ENCODE data around the gene YARS2.
"Not testable (repeated sequence)": the region's sequence is repeated elsewhere in the genome, so short reads cannot be mapped to it uniquely, and the experiment has no call there.

The YARS2 gene

GRCh38 chr12:32743264-32743663, 12.4 kb downstream of the YARS2 start:
- no peak for DNase-seq

DNA sequence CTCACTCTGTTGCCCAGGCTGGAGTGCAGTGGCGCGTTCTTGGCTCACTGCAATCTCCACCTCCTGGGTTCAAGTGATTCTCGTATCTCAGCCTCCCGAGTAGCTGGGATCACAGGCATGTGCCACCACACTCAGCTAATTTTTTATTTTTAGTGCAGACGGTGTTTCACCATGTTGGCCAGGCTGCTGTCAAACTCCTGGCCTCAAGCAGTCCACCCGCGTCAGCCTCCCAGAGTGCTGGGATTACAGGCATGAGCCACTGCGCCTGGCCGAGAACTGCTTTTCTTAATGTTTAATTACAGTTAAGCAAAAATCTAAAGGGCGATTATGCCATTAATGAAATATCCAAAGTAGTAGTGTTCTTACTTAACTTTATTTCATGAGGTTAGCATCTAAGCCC, 13.6 kb downstream of the YARS2 start:
- no peak for DNase-seq

GRCh38 chr12:32739279-32739678, 16.4 kb downstream of the YARS2 start:
- no peak for DNase-seq

DNA sequence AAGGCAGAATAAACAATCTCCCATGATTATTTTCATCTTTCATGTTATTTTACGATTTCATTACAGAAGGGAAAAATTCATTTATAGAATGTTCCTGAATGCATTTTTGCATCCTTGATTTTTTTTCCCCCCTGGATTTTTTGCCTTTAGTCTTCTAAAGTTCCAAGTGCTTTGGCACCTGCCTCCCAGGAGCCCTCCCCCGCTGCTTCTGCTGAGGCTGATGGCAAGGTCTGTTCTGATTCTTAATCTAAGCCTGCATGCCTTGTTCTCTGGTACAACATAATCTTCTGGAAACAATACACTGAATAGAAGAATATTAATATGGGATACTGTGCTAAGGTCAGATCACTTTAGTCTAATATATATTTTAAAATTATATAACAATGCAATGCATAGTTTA, 18.0 kb downstream of the YARS2 start:
- DNase-seq: no peak

DNA sequence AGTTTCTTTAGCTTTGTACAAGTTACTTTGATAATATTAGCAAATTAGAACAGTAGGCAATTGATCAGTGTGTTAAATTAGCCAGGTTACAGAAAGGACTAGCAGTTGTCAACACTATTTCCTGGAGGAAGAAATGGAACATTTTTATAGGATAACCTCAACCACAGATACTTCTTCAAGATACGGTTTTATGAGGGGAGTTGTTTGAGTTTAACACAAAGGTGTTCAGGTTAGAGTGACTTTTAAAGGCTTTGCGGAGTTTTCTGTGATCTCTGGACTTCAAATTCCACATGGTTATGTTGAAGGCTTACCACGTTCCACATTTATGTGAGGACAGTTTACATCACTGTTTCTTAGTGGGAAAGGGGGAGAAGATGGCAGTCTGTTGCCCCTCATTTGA, 19.3 kb downstream of the YARS2 start:
- DNase-seq: no peak

GRCh38 chr12:32734952-32735351, 20.7 kb downstream of the YARS2 start:
- no peak for DNase-seq

DNA sequence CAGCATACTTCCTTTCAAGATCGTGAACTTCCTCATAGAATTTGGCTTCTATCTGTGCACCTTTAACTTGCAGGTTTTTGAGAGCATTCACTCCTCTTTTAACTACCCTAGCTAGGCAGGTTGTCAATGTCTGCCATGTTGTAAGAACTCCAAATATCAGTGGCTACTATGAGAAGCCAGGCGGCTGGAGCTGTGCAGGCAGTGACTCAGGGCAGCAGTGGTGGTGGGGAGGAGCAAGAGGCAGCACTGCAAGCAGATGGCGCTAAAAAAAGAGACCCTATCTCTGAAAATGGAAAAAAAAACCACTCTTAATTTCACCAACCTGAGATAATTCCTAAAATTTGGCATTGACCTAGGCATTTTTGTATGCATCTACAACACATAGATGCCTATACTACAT, 28.5 kb downstream of the YARS2 start:
- DNase-seq: no peak

- no peak for DNase-seq
These were observed 29.4 kb downstream of the YARS2 start for GRCh38 chr12:32726286-32726685.

GRCh38 chr12:32725308-32725707, 30.4 kb downstream of the YARS2 start:
- DNase-seq: not testable (repeated sequence)

GRCh38 chr12:32718926-32719325, 36.8 kb downstream of the YARS2 start:
- no peak for DNase-seq

GRCh38 chr12:32714772-32715171, 40.9 kb downstream of the YARS2 start:
- DNase-seq: no peak

DNA sequence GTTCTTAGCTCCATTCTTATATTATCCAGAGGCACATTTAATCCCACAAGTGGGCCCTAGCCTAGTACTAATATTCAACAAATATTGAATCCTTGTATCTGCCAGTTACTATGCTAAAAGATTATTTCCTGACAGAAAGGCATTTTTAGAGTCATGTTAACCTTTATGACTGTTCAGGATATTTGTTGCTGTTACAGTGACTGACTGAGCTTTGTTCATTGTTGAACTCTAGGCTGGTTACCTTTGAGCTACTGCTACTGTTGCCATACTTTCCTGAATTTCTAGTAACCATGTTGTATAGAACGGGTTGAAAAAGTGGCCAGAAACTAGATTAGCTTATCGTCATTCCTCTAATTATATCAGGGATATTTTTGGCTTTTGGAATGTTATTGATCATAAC, 46.8 kb downstream of the YARS2 start:
- no peak for DNase-seq

DNA sequence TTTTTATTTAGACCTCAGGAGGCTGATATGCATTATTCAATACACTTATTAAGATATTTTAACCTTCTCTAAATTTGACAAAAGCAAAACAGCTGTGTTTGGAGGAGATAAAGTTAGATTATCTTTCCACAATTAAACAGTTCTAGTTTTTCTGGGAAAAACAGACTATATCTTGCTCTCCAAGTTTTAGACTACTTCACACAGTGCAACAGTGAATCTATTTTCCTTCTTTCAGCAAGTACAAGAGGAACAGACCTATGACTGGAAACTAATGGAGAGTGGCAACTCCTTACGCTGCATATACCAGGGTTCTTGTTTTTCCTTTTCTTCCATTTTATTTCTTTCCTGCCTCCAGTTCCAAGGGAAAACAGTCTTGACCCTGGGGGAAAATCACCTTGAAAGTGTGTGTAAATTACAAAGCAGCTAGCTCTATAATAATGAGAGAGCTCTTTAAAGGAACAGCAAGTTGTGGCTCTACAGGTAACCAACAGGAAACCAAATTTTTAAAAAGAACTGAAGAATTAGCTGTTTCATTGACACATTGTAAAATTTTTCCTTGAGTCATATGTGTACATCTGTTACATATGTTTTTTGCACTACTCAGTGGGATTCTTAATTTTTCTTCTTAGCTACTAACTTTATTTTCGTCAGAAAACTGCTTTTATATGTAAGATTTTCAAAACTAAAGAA, 49.2 kb downstream of the YARS2 start:
- DNase-seq: no peak

DNA sequence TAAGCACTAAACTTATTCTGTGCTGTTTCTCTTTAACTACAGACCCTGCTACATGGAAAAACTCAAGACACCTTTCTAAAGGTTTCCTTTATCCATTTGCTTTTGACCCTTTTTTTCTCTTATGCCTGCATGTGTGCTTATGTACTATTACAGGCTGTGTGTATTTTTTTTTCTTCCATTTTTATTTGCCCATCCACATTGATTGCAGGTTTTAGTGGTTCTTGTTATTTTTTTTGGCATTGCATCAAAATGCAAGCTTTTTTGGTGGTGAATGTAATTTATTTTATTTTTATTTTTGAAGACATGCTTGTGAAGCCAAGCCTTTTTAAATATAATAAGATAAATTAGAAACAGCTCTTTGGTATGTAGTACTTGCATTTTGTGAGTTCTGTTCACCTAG, 49.9 kb downstream of the YARS2 start:
- no peak for DNase-seq

- DNase-seq: no peak
These were observed 52.8 kb downstream of the YARS2 start for GRCh38 chr12:32702946-32703345.

DNA sequence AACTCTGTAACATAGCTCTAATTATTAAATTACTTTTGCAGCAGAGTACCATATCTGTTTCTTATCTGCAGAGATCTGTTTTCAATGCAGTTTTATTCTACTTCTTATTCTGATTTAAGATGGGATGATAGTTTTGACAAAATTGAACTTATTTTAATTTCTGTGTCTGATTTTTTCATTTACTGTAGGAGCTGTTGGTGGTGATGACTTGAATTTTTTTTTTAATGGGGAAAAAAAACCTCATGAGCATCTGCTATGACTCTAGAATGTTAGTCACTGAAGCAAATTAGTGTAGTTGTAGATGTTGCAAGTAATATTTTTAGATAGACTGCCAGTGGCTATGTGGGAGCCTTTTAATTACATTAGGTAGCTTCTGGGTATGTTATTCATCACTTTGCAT, 53.2 kb downstream of the YARS2 start:
- no peak for DNase-seq

DNA sequence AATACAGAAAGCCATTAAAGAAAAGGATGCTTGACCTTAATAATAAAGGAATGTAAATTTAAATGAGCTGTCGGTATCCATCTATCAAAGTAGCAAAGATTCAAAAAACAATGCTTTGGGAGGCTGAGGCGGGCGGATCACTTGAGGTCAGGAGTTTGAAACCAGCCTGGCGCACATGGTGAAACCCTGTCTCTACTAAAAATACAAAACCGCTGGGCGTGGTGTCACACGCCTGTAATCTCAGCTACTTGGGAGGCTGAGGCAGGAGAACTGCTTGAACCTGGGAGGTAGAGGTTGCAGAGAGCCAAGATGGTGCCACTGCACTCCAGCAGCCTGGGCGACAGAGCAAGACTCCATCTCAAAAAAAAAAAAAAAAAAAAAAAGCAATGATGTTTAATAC, 56.3 kb downstream of the YARS2 start:
- not testable (repeated sequence) for DNase-seq

DNA sequence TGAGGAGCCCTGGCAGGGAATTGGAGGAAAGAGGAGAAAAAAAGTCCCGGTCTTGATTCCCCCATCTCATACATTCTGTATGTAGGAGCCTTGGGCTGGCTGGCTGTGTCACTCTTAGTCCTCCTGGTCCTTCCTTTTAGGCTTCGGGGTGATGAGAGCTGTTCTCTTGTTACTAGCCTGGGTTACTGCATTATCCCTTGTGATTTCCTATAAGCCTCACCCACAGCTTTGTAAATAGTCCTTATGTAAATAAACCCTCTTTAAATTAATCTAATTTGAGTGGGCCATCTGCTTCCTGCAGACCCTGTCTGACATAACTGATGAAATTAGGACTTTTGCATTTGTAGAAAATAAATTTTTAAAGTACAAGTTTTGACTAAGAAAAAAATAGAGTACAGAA, 57.4 kb downstream of the YARS2 start:
- no peak for DNase-seq

DNA sequence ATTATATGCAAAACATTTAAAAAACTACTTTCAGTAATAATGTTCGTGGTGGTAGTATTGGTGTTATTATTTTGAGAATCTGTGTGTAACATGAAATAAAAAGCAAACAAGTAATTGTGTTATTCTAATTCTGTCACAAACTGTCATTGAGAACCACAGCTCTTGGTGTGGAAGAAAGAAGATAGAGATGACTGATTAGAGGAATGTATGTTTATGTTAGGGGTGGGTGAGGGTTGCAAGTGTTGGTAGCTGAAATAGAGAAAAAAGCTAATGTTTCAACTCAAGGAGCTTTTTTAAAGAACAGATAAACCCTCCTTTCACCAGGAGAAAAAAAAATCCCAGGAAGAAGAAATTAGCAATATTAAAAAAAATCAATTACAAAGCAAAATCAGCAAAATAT, 58.3 kb downstream of the YARS2 start:
- DNase-seq: no peak
